H1 (cell line): ENCODE results near the gene THBS3. TPM values are rescaled to one million over a fixed set of nuclear protein-coding genes. Genes with fewer than 3 reads are reported as not detected.

ENCODE experiments used
- BACH1 ChIP-seq: IDR thresholded peaks from 2 replicates; pipeline ENCODE4 v1.6.1; 2012; ENCODE audit warnings: low read length, improper control_type of control experiment
- BRCA1 ChIP-seq: IDR thresholded peaks from 2 replicates; pipeline ENCODE4 v1.6.1; 2012; ENCODE audit warnings: low read depth, low read length, improper control_type of control experiment
- CBX5 ChIP-seq: fragments of 300-800, 300-1000 bp; sonication (generic); IDR thresholded peaks from 2 replicates; pipeline ENCODE4 v1.7.1; 2016; ENCODE audit warnings: antibody characterized with exemption, low read length, low read depth
- CREB1 ChIP-seq: IDR thresholded peaks from 2 replicates; pipeline ENCODE4 v1.6.1; 2012; ENCODE audit warnings: inconsistent platforms
- CTBP2 ChIP-seq: IDR thresholded peaks from 2 replicates; pipeline ENCODE4 v1.7.0; 2011; ENCODE audit warnings: borderline replicate concordance, mild to moderate bottlenecking, moderate library complexity, mixed read lengths, low read length; ENCODE audit not compliant: insufficient read depth, insufficient read length
- EZH2 ChIP-seq: fragments of 200-600 bp; sonication (generic); IDR thresholded peaks from 2 replicates; pipeline ENCODE4 v1.7.1; 2012; ENCODE audit warnings: low read depth, mild to moderate bottlenecking, moderate library complexity, low read length, inconsistent platforms; ENCODE audit not compliant: severe bottlenecking
- GTF2F1 ChIP-seq: IDR thresholded peaks from 2 replicates; pipeline ENCODE4 v1.6.1; 2012; ENCODE audit warnings: low read depth, low read length, improper control_type of control experiment, borderline replicate concordance
- JUN ChIP-seq: IDR thresholded peaks from 2 replicates; pipeline ENCODE4 v1.6.1; 2011; ENCODE audit warnings: low read depth, mild to moderate bottlenecking, improper control_type of control experiment, low read length
- KDM5A ChIP-seq: fragments of 200-600 bp; IDR thresholded peaks from 2 replicates; pipeline ENCODE4 v1.7.1; 2012; ENCODE audit warnings: mild to moderate bottlenecking, low read length, inconsistent platforms, mixed read lengths
- MAFK ChIP-seq: IDR thresholded peaks from 2 replicates; pipeline ENCODE4 v1.6.1; 2012; ENCODE audit warnings: low read depth, mild to moderate bottlenecking, improper control_type of control experiment, low read length
- NRF1 ChIP-seq: IDR thresholded peaks from 2 replicates; pipeline ENCODE4 v1.6.1; 2011; ENCODE audit warnings: mild to moderate bottlenecking, low read depth, low read length, improper control_type of control experiment
- POLR2A ChIP-seq, 2 experiments: IDR thresholded peaks; 1 replicate in 1 of 2; 2 replicates in 1 of 2; pipeline ENCODE4 v1.6.1; 2011; ENCODE audit warnings: low read depth in 2 of 2, low read length in 2 of 2, mild to moderate bottlenecking in 2 of 2; ENCODE audit errors: control extremely low read depth in 1 of 2
- POLR2AphosphoS5 ChIP-seq: IDR thresholded peaks from 2 replicates; pipeline ENCODE4 v1.6.1; 2011; ENCODE audit warnings: low read depth, low read length
- POU5F1 ChIP-seq: IDR thresholded peaks from 2 replicates; pipeline ENCODE4 v1.6.1; 2011; ENCODE audit warnings: low read depth, mild to moderate bottlenecking, low read length, moderate library complexity
- RNF2 ChIP-seq: fragments of 200-900, 300-1000 bp; sonication (generic); IDR thresholded peaks from 2 replicates; pipeline ENCODE4 v1.7.1; 2016; ENCODE audit warnings: borderline replicate concordance, low read depth, mild to moderate bottlenecking, antibody characterized with exemption, low read length; ENCODE audit not compliant: poor library complexity, severe bottlenecking; ENCODE audit errors: missing control alignments
- SIRT6 ChIP-seq: IDR thresholded peaks from one replicate; pipeline ENCODE4 v1.7.1; 2012; ENCODE audit warnings: low read length, inconsistent platforms
- SP2 ChIP-seq: IDR thresholded peaks from 2 replicates; pipeline ENCODE4 v1.6.1; 2012; ENCODE audit warnings: mild to moderate bottlenecking, low read length, inconsistent platforms
- SRF ChIP-seq: IDR thresholded peaks from 2 replicates; pipeline ENCODE4 v1.6.1; 2011; ENCODE audit warnings: mild to moderate bottlenecking, low read depth, low read length, moderate library complexity
- SUZ12 ChIP-seq: fragments of 200-600 bp; sonication (generic); IDR thresholded peaks from 2 replicates; pipeline ENCODE4 v1.6.1; 2012; ENCODE audit warnings: mild to moderate bottlenecking, inconsistent platforms, low read length, moderate library complexity, mixed read lengths
- TAF1 ChIP-seq: IDR thresholded peaks from 2 replicates; pipeline ENCODE4 v1.6.1; 2011; ENCODE audit warnings: mild to moderate bottlenecking, low read depth, low read length
- TBP ChIP-seq: IDR thresholded peaks from 2 replicates; pipeline ENCODE4 v1.6.1; 2011; ENCODE audit warnings: low read depth, low read length, improper control_type of control experiment
- TCF12 ChIP-seq: IDR thresholded peaks from 2 replicates; pipeline ENCODE4 v1.6.1; 2011; ENCODE audit warnings: low read depth, mild to moderate bottlenecking, low read length
- ZNF274 ChIP-seq: IDR thresholded peaks from 2 replicates; pipeline ENCODE4 v1.7.0; 2012; ENCODE audit warnings: low read length, borderline replicate concordance; ENCODE audit errors: extremely low read depth
- polyA plus RNA-seq, 7 experiments: library from polyadenylated mRNA; depleted of rRNA in 3 of 7; stranded (reverse) in 5 of 7; unstranded in 2 of 7; fragments of >200 nt in 5 of 7; fragments of 200-250 nt in 2 of 7; gene quantifications; 1 replicate in 5 of 7; 2 replicates in 1 of 7; 4 replicates in 1 of 7; pipeline versions ENCODE4 v1.2.1 to v1.2.3, GENCODE V29; 2011 to 2013; ENCODE audit warnings: missing spikeins in 2 of 7, mixed read lengths in 2 of 7
- total RNA-seq: library from RNA; stranded (reverse); fragmentation: NEBNext Ultra II Directional; extraction: Animal tissue kit (Norgen Biotek cat#: 25700); gene quantifications from 2 replicates; pipeline ENCODE4 v1.2.1, GENCODE V29; 2021
- TF ChIP-seq, protein P1 (sequence below): IDR thresholded peaks from 2 replicates; pipeline ENCODE4 v1.6.1; 2012; ENCODE audit warnings: inconsistent platforms
- TF ChIP-seq, protein P2 (sequence below): IDR thresholded peaks from 2 replicates; pipeline ENCODE4 v1.6.1; 2012; ENCODE audit warnings: inconsistent platforms

Gene THBS3
- total and polyA plus RNA-seq, 2 of the 8 experiments (the other 6 are each of a cell fraction or from before 2014, with no cell fraction given), result 3.0 to 3.5 TPM

DNA sequence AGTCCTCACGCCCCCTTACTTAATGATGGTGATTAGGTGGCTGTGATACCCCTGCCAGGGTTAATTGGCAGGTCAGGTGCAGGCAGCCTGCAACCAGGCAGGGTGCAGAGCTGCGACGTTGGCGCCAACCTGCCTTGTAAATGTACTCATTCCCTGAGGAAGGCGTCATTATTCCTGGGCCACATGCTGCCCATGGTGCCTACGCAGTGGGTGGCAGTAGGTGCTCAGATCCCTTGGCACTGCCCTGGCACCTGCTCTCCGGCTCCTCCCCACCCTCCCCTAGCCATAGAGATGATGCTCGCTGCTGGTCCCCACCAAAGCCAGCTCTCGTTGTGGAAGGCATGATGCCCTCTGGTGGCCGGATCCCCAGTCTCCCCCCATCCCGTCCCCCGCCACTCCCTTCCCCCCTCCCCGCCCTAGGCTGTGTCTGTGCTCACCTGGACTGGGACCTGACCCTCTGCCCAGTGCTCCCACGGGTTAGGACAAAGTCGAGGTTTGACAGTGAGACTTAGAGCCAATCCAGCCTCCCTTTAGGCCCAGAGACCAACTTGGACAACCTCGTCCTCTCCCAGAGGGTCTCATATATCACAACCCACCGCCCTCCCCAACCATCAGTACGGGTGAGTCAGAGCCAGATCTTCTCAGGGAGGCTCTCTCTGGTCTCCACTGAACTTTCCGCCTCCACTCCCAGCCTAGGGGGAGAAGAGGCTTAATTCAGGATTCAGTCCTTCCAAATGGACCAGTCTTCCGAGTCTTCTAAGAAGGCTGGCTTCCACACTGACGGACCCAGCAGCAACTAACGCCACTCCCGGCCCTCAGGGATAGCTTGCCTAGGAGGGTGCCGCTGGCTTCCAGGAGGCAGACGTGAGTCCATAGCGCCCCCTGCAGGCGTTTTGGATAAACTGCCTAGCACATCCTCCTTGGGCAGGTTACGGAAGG, 40.3 kb downstream of the THBS3 start (continued):
- TF ChIP-seq POLR2A (IDR thresholded peaks at IDR 0.05; ENCODE audit: control extremely low read depth in 1 of 2, low read depth in 2 of 2, low read length in 2 of 2), result no peak
- no peak for TF ChIP-seq SIRT6
- TF ChIP-seq, protein P1, sequence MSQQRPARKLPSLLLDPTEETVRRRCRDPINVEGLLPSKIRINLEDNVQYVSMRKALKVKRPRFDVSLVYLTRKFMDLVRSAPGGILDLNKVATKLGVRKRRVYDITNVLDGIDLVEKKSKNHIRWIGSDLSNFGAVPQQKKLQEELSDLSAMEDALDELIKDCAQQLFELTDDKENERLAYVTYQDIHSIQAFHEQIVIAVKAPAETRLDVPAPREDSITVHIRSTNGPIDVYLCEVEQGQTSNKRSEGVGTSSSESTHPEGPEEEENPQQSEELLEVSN, result no peak
- TF ChIP-seq TBP, result peak; percentile 7; the same call in 1 of the 2 replicates
- TF ChIP-seq, protein P2, sequence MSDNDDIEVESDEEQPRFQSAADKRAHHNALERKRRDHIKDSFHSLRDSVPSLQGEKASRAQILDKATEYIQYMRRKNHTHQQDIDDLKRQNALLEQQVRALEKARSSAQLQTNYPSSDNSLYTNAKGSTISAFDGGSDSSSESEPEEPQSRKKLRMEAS, result no peak; the same call in 1 of the 2 replicates
- TF ChIP-seq SUZ12, result no peak
- TF ChIP-seq TAF1, result no peak
- TF ChIP-seq EZH2, result no peak
- TF ChIP-seq BRCA1, result no peak
- no peak for TF ChIP-seq CTBP2
- TF ChIP-seq CBX5, result no peak
- TF ChIP-seq CREB1, result peak; percentile 37; the same call in 1 of the 2 replicates
- no peak for TF ChIP-seq ZNF274
- no peak for TF ChIP-seq MAFK
- no peak for TF ChIP-seq RNF2
- TF ChIP-seq SRF, result no peak
- no peak for TF ChIP-seq TCF12
- TF ChIP-seq JUN, result no peak
- TF ChIP-seq SP2, result no peak; the same call in 1 of the 2 replicates
- TF ChIP-seq BACH1, result no peak
- no peak for TF ChIP-seq POLR2AphosphoS5
- no peak for TF ChIP-seq GTF2F1
- TF ChIP-seq NRF1, result no peak
- TF ChIP-seq POU5F1, result no peak
- no peak for TF ChIP-seq KDM5A
